SK-N-SH (cell line): Measurements from ENCODE around the gene AKT3. TPM values are rescaled to one million over a fixed set of nuclear protein-coding genes. Genes with fewer than 3 reads are reported as not detected.

ENCODE experiments used
- CTCF ChIA-PET: fragments of 300-600, 350-600 bp; formaldehyde crosslinking; extraction: SDS; loops from one replicate; lab custom pipeline; 2021; lab: Yijun Ruan, JAX
- POLR2A ChIA-PET: fragments of 350-600 bp; sonication (Branson Sonifier 250); formaldehyde crosslinking; extraction: SDS; loops from one replicate; lab custom pipeline; 2020; ENCODE audit warnings: antibody characterized with exemption, inconsistent platforms; lab: Yijun Ruan, JAX
- DNase-seq: peaks from one replicate; pipeline ENCODE4 v3.0.0; 2012
- H2AFZ ChIP-seq: fragments of 200-600 bp; sonication (generic); 2 replicates; pipeline ENCODE4 v1.8.1; 2016; ENCODE audit warnings: antibody characterized with exemption, mild to moderate bottlenecking, low read depth
- H3F3A ChIP-seq: fragments of 200-600 bp; sonication (generic); replicated peaks from 2 replicates; pipeline ENCODE3; 2016; ENCODE audit warnings: antibody characterized with exemption, mild to moderate bottlenecking; ENCODE audit not compliant: insufficient read depth
- H3K27ac ChIP-seq, 2 experiments: fragments of 200-500 bp in 1 of 2; fragments of 200-600 bp in 1 of 2; sonication (Bioruptor generic) in 1 of 2; sonication (generic), shearing (Covaris generic) in 1 of 2; 2 replicates each; pipeline versions ENCODE4 v1.5.1 to v1.6.1; 2014 to 2016; ENCODE audit warnings: low read depth in 2 of 2, inconsistent platforms in 1 of 2, low read length in 1 of 2, mild to moderate bottlenecking in 1 of 2, mixed read lengths in 1 of 2
- H3K27me3 ChIP-seq: fragments of 200-600 bp; sonication (generic), shearing (Covaris generic); 2 replicates; pipeline ENCODE4 v1.6.1; 2016; ENCODE audit warnings: mixed run types; ENCODE audit not compliant: insufficient read depth
- H3K36me3 ChIP-seq, 2 experiments: fragments of 200-500 bp in 1 of 2; fragments of 200-600 bp in 1 of 2; sonication (Bioruptor generic) in 1 of 2; sonication (generic) in 1 of 2; replicated peaks in 1 of 2; 2 replicates each; pipeline versions ENCODE3 to v1.5.1; 2014 to 2016; ENCODE audit warnings: low read length in 1 of 2, mild to moderate bottlenecking in 1 of 2; ENCODE audit not compliant: insufficient read depth in 2 of 2, control insufficient read depth in 1 of 2
- H3K4me1 ChIP-seq, 2 experiments: fragments of 200-500 bp in 1 of 2; fragments of 200-600 bp in 1 of 2; sonication (Bioruptor generic) in 1 of 2; sonication (generic), shearing (Covaris generic) in 1 of 2; 2 replicates each; pipeline versions ENCODE4 v1.5.1 to v1.6.1; 2014 to 2016; ENCODE audit warnings: low read depth in 1 of 2, low read length in 1 of 2, mixed run types in 1 of 2; ENCODE audit not compliant: insufficient read depth in 2 of 2, control insufficient read depth in 1 of 2
- H3K4me2 ChIP-seq: fragments of 200-600 bp; sonication (generic), shearing (Covaris generic); 2 replicates; pipeline ENCODE4 v1.6.1; 2017; ENCODE audit warnings: mixed run types
- H3K4me3 ChIP-seq, 2 experiments: fragments of 200-500 bp in 1 of 2; fragments of 200-600 bp in 1 of 2; sonication (Bioruptor generic) in 1 of 2; sonication (generic), shearing (Covaris generic) in 1 of 2; 2 replicates each; pipeline versions ENCODE4 v1.5.1 to v1.8.1; 2014 to 2016; ENCODE audit warnings: low read depth in 2 of 2, inconsistent platforms in 1 of 2, low read length in 1 of 2, mild to moderate bottlenecking in 1 of 2, mixed read lengths in 1 of 2, moderate library complexity in 1 of 2
- H3K79me2 ChIP-seq: fragments of 200-600 bp; sonication (generic); 2 replicates; pipeline ENCODE4 v1.8.1; 2017; ENCODE audit warnings: mild to moderate bottlenecking; ENCODE audit not compliant: insufficient read depth
- H3K9ac ChIP-seq: fragments of 200-600 bp; sonication (generic); 2 replicates; pipeline ENCODE4 v1.6.1; 2017; ENCODE audit warnings: mixed run types
- H3K9me2 ChIP-seq: fragments of 200-600 bp; sonication (generic); 2 replicates; pipeline ENCODE4 v1.6.1; 2017; ENCODE audit warnings: mixed run types
- H3K9me3 ChIP-seq: fragments of 200-600 bp; sonication (generic); 2 replicates; pipeline ENCODE4 v1.6.1; 2017; ENCODE audit warnings: mixed run types, mild to moderate bottlenecking, moderate library complexity
- H4K20me1 ChIP-seq: fragments of 200-600 bp; sonication (generic); 2 replicates; pipeline ENCODE4 v1.6.1; 2017; ENCODE audit warnings: mild to moderate bottlenecking, mixed run types; ENCODE audit not compliant: insufficient read depth
- EP300 ChIP-seq, 2 experiments: IDR thresholded peaks; 2 replicates each; pipeline versions ENCODE4 v1.4.0 to v1.6.1; 2012; ENCODE audit warnings: borderline replicate concordance in 1 of 2, low read depth in 1 of 2, low read length in 1 of 2
- FOXJ3 ChIP-seq: sonication (generic); formaldehyde crosslinking; IDR thresholded peaks from 2 replicates; pipeline ENCODE4 v1.5.1; 2020; ENCODE audit warnings: mild to moderate bottlenecking, missing genetic modification reagents
- JUND ChIP-seq: IDR thresholded peaks from 2 replicates; pipeline ENCODE4 v1.4.0; 2012
- MAX ChIP-seq: IDR thresholded peaks from 2 replicates; pipeline ENCODE4 v1.4.0; 2012; ENCODE audit warnings: low read depth
- MXI1 ChIP-seq: IDR thresholded peaks from 2 replicates; pipeline ENCODE4 v1.6.1; 2012; ENCODE audit warnings: mild to moderate bottlenecking, low read depth, low read length, improper control_type of control experiment
- NRF1 ChIP-seq: IDR thresholded peaks from 2 replicates; pipeline ENCODE4 v1.6.1; 2012; ENCODE audit warnings: low read depth, mild to moderate bottlenecking, low read length
- RAD21 ChIP-seq: IDR thresholded peaks from 2 replicates; pipeline ENCODE4 v1.6.1; 2012; ENCODE audit warnings: mild to moderate bottlenecking, low read length
- RCOR1 ChIP-seq: fragments of 150-350 bp; IDR thresholded peaks from 2 replicates; pipeline ENCODE4 v1.6.1; 2017; ENCODE audit warnings: antibody characterized with exemption, low read length
- SMC3 ChIP-seq: IDR thresholded peaks from 2 replicates; pipeline ENCODE4 v1.6.1; 2012; ENCODE audit warnings: low read depth, low read length, improper control_type of control experiment
- USF2 ChIP-seq: fragments of 150-350 bp; IDR thresholded peaks from 2 replicates; pipeline ENCODE4 v1.6.1; 2017; ENCODE audit warnings: antibody characterized with exemption, low read length, low read depth, borderline replicate concordance
- WGBS: methylation state at CpG from one replicate; pipeline ENCODE4 v1.1.6; 2017; ENCODE audit warnings: low lambda C conversion rate; 5-methylcytosine and 5-hydroxymethylcytosine counted together
- polyA plus RNA-seq, 3 experiments: library from polyadenylated mRNA; depleted of rRNA; stranded (reverse); fragments of >200 nt; gene quantifications; 2 replicates each; pipeline ENCODE4 v1.2.3, GENCODE V29; 2012
- TF ChIP-seq, protein P1 (sequence below): fragments of 200-600 bp; sonication (generic); IDR thresholded peaks from 2 replicates; pipeline ENCODE4 v1.6.1; 2017; ENCODE audit warnings: antibody characterized with exemption, mild to moderate bottlenecking, moderate library complexity

Gene AKT3
- polyA plus RNA-seq, 1 of the 3 experiments (the other 2 are of a cell fraction): 12.7 TPM

DNA sequence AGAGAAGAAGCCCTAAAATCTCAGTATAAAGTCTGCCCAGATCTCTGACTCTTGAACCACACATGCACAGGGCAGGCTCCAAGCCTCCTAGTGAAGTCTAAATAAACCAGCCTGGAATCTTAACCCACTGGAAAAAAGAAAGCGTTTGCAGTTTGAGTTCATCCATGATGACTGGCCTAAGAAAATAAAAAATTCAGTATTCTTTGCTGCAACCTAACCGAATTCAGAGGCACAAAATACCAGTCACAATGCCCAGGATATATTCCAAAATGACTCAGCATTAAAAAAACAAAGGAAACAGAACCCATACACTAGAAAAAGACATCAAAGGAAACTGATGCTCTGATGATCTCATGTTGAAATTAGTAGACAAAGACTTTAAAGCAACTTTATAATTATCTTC, 325.0 kb downstream of the AKT3 start (continued):
- TF ChIP-seq EP300 (IDR thresholded peaks at IDR 0.05; ENCODE audit: borderline replicate concordance in 1 of 2, low read depth in 1 of 2, low read length in 1 of 2) (peak in 1 of 2 experiments; percentile 76; a peak in 1 of 4 replicates), RAD21 (no peak), NRF1 (no peak), RCOR1 (no peak), MAX (0 out of 2 replicates have a peak, but pooled peaks have one; percentile 35)
- TF ChIP-seq, protein P1, sequence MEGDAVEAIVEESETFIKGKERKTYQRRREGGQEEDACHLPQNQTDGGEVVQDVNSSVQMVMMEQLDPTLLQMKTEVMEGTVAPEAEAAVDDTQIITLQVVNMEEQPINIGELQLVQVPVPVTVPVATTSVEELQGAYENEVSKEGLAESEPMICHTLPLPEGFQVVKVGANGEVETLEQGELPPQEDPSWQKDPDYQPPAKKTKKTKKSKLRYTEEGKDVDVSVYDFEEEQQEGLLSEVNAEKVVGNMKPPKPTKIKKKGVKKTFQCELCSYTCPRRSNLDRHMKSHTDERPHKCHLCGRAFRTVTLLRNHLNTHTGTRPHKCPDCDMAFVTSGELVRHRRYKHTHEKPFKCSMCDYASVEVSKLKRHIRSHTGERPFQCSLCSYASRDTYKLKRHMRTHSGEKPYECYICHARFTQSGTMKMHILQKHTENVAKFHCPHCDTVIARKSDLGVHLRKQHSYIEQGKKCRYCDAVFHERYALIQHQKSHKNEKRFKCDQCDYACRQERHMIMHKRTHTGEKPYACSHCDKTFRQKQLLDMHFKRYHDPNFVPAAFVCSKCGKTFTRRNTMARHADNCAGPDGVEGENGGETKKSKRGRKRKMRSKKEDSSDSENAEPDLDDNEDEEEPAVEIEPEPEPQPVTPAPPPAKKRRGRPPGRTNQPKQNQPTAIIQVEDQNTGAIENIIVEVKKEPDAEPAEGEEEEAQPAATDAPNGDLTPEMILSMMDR: no peak

- no peak overlapping the region for H3K9ac ChIP-seq
- H3K9me3 ChIP-seq: no peaks in the 10 kb centered on the region
- 94% methylated on average over 5 of the region's 5 CpGs for WGBS
- H3K36me3 ChIP-seq: peaks cover 3 to 23% of the 10 kb centered on the region in 2 experiments
- H3K4me3 ChIP-seq: no peak overlapping the region
- no peak overlapping the region for H2AFZ ChIP-seq
- H3K27me3 ChIP-seq: no peaks in the 10 kb centered on the region
- no peaks in the 10 kb centered on the region; the same call in 1 of the 2 replicates for H4K20me1 ChIP-seq
- no peaks in the 10 kb centered on the region for H3K9me2 ChIP-seq
- H3K27ac ChIP-seq: peak overlapping the region in 1 of 2 experiments; percentile 89; a peak in 2 of 4 replicates
- H3K4me1 ChIP-seq: peaks cover 5 to 13% of the 10 kb centered on the region in 2 experiments
- no peaks in the 10 kb centered on the region for H3K79me2 ChIP-seq
- ChIA-PET POLR2A (no interaction called here), CTCF (interaction anchor here (1.5 kb wide), 1 partner anchor 11 kb away, joined by 3 read pairs; no protein-coding TSS in a partner anchor)
- DNase-seq: no peak
- TF ChIP-seq RAD21 (no peak), FOXJ3 (CRISPR knock-in tag) (no peak), JUND (no peak), MXI1 (no peak), MAX (no peak), USF2 (no peak), SMC3 (no peak)
- TF ChIP-seq, protein P1: no peak
- 0 out of 2 replicates have a peak overlapping the region, but pooled peaks have one; percentile 59 for H3K4me2 ChIP-seq
- H3F3A ChIP-seq: peaks cover 34% of the 10 kb centered on the region
These were observed 326.3 kb downstream of the AKT3 start for GRCh38 chr1:243523766-243524165.
